ENCODE data around the gene HAUS6.
A peak's percentile ranks its signal among the peaks of the same experiment; 100 is the strongest.
"Not testable (repeated sequence)": the region's sequence is repeated elsewhere in the genome, so short reads cannot be mapped to it uniquely, and the experiment has no call there.

Gene HAUS6

DNA sequence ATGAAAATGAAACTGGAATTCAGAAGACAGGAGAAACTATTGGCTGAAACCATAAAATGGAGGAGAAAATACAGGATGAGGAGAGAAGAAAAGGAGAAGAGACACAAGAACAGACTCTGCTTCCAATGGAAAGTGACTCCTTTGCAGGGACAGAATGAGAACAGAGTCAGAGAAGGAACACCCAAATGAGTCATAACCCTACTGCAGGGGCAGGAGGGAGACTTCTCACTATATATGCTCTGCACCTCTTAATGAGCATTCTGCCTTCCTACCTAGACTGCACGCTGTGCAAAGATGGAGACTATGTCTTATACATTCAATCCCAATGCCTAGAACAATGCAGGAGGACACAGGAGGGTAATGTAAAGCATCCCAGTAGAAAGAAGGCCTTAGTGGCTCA lies 71.8 kb downstream of the HAUS6 start:
- DNase-seq = no peak

DNA sequence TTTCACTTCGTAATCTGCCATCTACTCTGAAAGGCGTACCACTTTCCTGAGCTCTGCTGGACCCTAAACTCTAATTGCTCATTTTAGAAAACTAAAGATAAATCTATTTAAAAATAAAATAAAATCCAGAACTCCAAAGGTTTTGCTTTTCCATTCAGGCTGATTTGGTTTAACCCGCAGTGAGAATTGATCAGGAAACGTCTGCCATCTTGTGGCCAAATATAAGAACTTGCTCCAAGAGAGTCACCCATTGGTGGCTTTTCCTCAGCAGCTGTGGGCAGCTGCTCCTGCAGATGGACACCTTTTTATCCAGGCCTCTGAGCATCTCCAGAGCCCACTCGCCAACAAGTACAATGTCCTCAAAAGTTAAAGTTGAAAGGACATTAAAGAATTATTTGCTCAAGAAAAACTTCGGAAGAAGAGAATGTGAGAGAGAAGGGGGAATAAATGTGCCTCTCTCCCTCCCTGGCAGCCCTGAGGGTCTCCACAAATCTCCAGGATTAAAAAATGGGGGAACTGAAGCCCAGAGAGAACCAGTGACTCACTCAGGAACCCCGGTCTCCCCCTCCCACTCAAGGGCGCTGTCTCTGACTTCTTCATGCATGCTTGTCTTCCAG lies 73.8 kb downstream of the HAUS6 start:
- peak; percentile 61 for DNase-seq

DNA sequence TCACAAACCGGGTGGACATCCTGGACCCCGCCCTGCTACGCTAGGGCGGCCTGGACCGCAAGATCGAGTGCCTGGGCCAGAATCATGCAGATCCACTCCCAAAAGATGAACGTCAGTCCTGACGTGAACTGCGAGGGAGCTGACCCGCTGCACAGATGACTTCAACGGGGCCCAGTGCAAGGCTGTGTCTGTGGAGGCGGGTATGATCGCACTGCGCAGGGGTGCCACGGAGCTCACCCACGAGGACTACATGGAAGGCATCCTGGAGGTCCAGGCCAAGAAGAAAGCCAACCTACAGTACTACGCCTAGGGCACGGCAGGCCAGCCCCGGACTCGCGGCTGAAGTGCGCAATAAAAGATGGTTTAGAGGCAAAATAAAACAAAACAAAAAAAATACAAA lies 74.9 kb downstream of the HAUS6 start:
- DNase-seq = no peak

DNA sequence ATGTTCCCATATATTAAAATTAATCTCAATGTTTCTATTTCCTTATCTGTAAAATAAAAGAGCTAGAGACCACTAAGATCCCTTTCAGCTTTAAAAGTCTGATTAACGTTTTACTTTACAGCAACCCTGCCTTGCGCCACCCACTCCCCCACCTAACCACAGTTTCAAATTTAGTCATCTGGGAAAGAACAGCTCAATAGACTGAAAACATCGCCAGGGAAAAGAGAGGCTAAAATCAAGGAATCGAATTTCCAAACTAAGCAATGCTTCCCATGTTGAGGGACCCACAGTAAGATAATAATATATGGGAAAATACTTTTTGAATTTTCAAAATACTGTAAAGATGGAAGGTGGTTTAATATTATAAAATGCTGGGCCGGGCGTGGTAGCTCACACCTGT lies 76.3 kb downstream of the HAUS6 start:
- no peak for DNase-seq

DNA sequence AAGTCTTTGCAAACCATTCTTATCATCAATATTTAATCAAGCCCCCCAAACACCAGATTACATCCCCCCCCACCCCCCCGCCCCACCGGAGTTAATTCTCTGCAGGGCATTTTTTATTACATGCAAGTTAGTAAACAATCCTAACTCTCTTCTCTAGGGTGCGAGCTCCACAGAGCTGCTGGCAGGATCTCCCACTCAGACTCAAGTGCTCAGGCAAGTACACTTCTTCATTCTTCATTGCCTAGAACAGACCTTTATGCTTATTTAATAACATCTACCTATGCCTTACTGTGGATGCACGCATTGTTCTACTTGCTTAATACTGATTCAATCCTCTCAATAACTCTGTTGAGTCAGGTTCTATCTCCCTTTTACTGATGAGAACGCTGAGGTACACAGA lies 79.6 kb downstream of the HAUS6 start:
- DNase-seq = no peak

DNA sequence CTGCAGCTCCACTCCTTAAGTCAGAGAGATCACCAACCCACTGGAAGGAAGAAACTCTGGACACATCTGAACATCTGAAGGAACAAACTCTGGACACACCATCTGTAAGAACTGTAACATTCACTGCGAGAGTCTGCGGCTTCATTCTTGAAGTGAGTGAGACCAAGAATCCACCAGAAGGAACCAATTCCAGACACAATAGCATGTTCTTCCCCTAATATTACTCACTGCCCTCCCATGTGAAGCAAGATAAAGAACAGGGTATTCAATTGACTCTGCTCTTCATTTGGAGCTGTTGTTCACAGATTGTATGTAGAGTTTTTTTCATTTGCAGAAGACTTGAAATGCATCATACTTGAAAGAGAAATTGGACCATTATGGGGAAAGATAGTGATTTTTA lies 80.5 kb downstream of the HAUS6 start:
- no peak for DNase-seq

DNA sequence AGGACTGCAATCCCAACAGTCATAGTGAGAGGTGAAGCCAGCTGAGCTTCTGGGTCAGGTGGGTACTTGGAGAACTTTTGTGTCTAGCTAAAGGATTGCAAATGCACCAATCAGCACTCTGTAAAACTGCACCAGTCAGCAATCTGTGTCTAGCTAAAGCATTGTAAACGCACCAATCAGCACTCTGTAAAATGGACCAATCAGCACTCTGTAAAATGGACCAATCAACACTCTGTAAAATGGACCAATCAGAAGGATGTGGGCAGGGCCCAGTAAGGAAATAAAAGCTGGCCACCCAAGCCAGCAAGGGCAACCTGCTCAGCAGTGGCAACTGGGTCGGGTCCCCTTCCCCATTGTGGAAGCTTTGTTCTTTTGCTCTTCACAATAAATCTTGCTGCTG lies 81.1 kb downstream of the HAUS6 start:
- not testable (repeated sequence) for DNase-seq

DNA sequence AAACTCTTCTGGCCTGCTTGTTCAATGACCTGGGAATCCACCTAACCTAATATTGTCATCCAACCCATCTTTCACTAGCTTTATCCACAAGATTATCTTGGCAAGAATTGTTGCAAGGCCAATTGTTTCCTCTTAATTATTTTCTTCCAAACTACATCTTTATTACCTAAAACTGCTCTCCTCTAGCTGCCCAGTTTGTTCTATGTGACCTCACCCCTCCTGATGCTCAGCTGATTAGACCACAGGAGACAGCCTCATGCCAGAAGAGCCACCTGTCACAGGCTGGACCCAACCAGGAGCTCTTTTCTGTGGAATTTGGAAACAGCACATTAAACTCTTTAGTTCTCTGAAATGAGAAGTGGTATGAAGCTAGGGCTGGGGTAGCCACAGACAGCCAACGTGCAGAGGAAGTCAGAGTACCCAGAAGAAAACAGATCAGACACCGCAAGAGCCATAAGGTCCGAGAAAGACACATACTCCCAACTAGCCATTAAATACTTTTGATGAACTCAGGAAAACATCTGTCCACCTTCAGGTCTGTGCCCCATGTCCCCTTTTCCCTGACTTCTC lies 81.7 kb downstream of the HAUS6 start:
- no peak for DNase-seq

DNA sequence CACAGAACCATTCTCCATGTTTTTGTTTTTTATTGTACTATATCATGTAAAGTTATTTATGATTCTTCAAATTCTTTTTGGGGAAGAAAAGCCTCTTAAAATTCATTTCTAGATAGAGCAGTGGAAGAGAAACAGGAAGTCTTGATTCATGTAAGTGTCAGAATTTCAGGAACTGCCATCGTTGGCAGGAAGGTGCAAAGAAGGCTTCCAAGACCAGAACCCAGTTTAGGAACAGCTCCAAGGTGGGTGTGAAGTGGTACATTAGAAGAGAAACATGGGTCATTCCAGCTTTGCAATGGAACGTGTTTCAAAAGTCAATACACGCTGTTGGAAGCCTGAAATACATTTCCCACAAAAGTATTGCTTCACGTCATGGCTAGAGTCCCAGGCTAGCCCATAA lies 84.5 kb downstream of the HAUS6 start:
- no peak for DNase-seq

DNA sequence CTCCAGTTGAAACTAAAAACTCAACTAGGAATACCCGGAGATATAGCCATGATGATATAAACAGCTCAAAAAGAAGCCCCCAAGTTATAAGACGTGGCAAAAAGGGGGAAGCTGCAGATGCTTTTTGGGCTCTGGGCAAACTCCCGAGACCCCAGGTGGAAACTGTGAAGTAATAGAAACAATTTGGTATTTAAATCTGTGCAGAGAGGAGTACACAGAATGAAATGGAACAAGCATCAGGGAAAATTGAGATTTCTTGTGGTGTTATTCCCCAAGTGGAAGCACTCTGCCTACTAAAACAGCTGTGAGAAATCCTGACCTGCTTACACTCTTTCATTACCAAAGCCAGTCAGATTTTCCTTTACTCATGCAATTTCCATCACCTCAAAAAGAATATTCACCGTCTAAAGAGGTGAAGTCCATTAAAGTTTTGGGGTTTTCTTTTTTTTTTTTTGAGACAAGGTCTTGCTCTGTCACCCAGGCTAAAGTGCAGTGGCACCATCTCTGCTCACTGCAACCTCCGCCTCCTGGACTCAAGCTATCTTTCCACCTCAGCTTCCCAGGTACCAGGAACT lies 93.2 kb downstream of the HAUS6 start:
- DNase-seq = no peak

All from NCI-H146 (cell line).